ENCODE measurements around the gene PLCXD3.

PLCXD3 gene

GRCh38 chr5:41526699-41527098 is 16.3 kb upstream of the PLCXD3 start:
- TF ChIP-seq YY1 (IDR thresholded peaks at IDR 0.05; ENCODE audit: low read depth) (no peak), RAD21 (IDR thresholded peaks at IDR 0.05; ENCODE audit: low read depth) (no peak), EP300 (IDR thresholded peaks at IDR 0.05; ENCODE audit: borderline replicate concordance) (no peak), NFIC (IDR thresholded peaks at IDR 0.05) (no peak), TEAD4 (IDR thresholded peaks at IDR 0.05) (no peak), FOXM1 (IDR thresholded peaks at IDR 0.05; ENCODE audit: borderline replicate concordance, low read depth) (no peak), REST (IDR thresholded peaks at IDR 0.05; ENCODE audit: low read depth) (no peak), TAF1 (IDR thresholded peaks at IDR 0.05; ENCODE audit: low read depth) (no peak), CREB1 (IDR thresholded peaks at IDR 0.05; ENCODE audit: low read depth) (no peak), USF1 (IDR thresholded peaks at IDR 0.05) (no peak), ZBTB7A (IDR thresholded peaks at IDR 0.05; ENCODE audit: low read depth) (no peak), CEBPB (IDR thresholded peaks at IDR 0.05) (no peak), TCF12 (IDR thresholded peaks at IDR 0.05; ENCODE audit: low read depth) (no peak), MAX (IDR thresholded peaks at IDR 0.05) (no peak)

- TF ChIP-seq RAD21 (IDR thresholded peaks at IDR 0.05; ENCODE audit: low read depth) (peak; percentile 53), NFIC (IDR thresholded peaks at IDR 0.05) (no peak)
Observed at GRCh38 chr5:41524174-41524573, 13.8 kb upstream of the PLCXD3 start.

GRCh38 chr5:41522193-41522786 is 11.9 kb upstream of the PLCXD3 start:
- TF ChIP-seq NFIC (IDR thresholded peaks at IDR 0.05): no peak
- TF ChIP-seq CEBPB (IDR thresholded peaks at IDR 0.05): no peak
- no peak for TF ChIP-seq MAX (IDR thresholded peaks at IDR 0.05)

- TF ChIP-seq EGR1 (IDR thresholded peaks at IDR 0.05) (no peak), RAD21 (IDR thresholded peaks at IDR 0.05; ENCODE audit: low read depth) (0 out of 2 replicates have a peak, but pooled peaks have one; percentile 10)
Observed at GRCh38 chr5:41519801-41520200, 9.4 kb upstream of the PLCXD3 start.

GRCh38 chr5:41517909-41518308 is 7.5 kb upstream of the PLCXD3 start:
- TF ChIP-seq TAF1 (IDR thresholded peaks at IDR 0.05; ENCODE audit: low read depth): no peak
- TF ChIP-seq REST (IDR thresholded peaks at IDR 0.05; ENCODE audit: low read depth): peak; percentile 83

GRCh38 chr5:41511241-41511640 is 840 bp upstream of the PLCXD3 start:
- no peak for TF ChIP-seq RAD21 (IDR thresholded peaks at IDR 0.05; ENCODE audit: low read depth)
- TF ChIP-seq ZBTB7A (IDR thresholded peaks at IDR 0.05; ENCODE audit: low read depth): no peak
- TF ChIP-seq MAX (IDR thresholded peaks at IDR 0.05): no peak
- no peak for TF ChIP-seq CEBPB (IDR thresholded peaks at IDR 0.05)
- TF ChIP-seq EP300 (IDR thresholded peaks at IDR 0.05; ENCODE audit: borderline replicate concordance): no peak
- no peak for TF ChIP-seq REST (IDR thresholded peaks at IDR 0.05; ENCODE audit: low read depth)
- TF ChIP-seq TAF1 (IDR thresholded peaks at IDR 0.05; ENCODE audit: low read depth): no peak
- TF ChIP-seq EGR1 (IDR thresholded peaks at IDR 0.05): no peak
- no peak for TF ChIP-seq TEAD4 (IDR thresholded peaks at IDR 0.05)
- no peak for TF ChIP-seq CREB1 (IDR thresholded peaks at IDR 0.05; ENCODE audit: low read depth)
- no peak for TF ChIP-seq TCF12 (IDR thresholded peaks at IDR 0.05; ENCODE audit: low read depth)
- no peak for TF ChIP-seq FOXM1 (IDR thresholded peaks at IDR 0.05; ENCODE audit: borderline replicate concordance, low read depth)
- no peak for TF ChIP-seq NFIC (IDR thresholded peaks at IDR 0.05)
